HG02623 (cell line): ENCODE results near the gene NPAS2.

Source experiments
- ATAC-seq: cut with Tn5 transposase; IDR thresholded peaks from one replicate; pipeline ENCODE4 v1.9.1; 2021; ENCODE audit warnings: moderate library complexity; ENCODE audit not compliant: unreplicated experiment

The NPAS2 gene, protein sequence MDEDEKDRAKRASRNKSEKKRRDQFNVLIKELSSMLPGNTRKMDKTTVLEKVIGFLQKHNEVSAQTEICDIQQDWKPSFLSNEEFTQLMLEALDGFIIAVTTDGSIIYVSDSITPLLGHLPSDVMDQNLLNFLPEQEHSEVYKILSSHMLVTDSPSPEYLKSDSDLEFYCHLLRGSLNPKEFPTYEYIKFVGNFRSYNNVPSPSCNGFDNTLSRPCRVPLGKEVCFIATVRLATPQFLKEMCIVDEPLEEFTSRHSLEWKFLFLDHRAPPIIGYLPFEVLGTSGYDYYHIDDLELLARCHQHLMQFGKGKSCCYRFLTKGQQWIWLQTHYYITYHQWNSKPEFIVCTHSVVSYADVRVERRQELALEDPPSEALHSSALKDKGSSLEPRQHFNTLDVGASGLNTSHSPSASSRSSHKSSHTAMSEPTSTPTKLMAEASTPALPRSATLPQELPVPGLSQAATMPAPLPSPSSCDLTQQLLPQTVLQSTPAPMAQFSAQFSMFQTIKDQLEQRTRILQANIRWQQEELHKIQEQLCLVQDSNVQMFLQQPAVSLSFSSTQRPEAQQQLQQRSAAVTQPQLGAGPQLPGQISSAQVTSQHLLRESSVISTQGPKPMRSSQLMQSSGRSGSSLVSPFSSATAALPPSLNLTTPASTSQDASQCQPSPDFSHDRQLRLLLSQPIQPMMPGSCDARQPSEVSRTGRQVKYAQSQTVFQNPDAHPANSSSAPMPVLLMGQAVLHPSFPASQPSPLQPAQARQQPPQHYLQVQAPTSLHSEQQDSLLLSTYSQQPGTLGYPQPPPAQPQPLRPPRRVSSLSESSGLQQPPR

DNA sequence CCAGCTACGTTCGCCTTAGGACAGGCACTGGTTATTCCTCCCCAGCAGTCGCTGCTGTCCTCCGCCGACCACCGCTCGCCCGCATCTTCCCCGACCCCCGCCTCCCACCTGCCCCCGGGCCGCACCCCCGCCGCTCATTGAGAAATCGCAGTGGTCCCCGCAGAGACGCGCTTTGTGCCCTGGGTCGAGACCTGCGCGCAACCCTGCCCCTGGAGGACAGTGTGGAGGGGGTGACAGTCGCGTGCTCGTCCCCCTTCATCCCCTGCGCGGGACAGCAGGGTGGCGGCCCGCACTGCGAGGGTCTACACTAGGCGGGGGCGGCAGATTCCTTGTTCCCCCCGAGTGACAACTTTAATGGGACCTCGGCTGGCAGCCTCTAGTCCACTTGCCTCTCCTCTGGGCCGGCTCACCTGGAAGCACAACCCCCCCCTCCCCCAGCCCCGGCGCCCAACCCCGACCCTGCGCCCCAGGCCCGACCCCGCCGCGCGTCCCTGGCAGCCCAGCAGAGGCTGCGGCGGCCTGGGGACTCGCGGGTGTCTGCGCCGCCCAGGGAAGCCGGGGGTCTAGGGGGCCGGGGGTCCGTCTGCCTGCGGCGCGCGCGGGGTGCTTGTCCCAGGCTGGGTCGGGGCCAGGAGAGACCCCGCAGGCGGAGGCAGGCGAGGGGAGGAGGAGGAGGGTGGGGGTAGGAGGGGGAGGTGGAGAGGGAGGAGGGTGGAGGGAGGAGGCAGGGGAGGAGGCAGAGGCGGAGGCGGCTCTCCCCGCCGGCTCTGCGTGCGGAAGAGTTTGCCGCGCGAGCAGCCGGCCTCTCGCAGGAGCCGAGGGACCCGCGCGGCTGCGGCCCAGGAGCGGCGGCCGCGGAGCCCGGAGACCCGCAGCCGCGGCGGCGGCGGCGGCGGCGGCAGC, at the start of gene NPAS2:
TSS of gene NPAS2 (plus strand) at position 770 of the 903 bp plus-strand sequence. CDS start 84,616 bp downstream, outside the sequence.
- no peak for ATAC-seq

DNA sequence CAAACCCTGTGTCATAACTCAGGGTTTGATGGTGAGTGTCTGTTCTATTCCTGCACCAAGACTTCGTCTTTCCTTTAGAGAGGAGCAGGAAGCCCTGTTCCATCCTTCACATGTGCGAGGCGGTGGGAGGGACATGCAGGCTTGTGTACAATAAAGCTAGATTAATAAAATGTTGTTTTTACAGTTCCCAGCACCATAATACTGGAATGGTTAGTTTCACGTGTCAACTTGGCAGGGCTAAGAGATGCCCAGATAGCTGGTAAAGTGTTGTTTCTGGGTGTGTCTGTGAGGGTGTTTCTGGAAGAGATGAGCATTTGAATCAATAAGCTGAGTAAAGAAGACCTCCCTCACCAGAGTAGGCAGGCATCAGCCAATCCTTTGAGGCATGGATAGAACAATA, 48.8 kb upstream of the NPAS2 start:
- no peak for ATAC-seq

DNA sequence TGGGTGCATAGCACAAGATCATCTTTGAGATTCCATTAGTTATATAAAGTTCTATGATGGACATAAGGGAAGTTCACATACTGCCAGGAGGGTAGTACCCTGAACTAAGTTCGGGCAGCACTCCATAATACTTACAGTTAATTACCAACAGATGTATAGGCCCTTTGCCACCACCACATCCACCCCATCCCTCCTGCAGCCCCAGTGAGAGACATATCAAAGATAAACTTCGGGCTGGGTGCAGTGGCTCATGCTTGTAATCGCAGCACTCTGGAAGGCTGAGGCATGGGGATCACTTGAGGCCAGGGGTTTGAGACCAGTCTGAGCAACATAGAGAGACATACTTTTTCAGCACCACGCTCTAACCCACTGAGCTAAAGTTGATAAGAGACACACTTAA, 46.4 kb upstream of the NPAS2 start:
- ATAC-seq: no peak

DNA sequence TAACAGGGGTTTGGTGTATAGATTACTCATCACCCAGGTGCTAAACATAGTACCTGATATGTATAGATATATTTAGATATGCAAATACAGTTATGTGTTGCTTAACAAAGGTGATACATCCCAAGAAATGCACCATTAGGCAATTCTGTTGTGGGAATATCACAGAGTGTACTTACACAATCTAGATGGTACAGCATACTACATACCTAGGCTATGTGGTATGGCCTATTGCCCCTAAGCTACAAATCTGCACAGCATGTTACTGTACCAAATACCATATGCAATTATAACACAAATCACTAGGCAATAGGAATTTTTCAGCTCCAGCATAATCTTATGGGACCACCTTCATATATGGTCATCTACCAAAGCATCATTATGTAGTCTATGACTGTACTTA, 43.5 kb upstream of the NPAS2 start:
- no peak for ATAC-seq

DNA sequence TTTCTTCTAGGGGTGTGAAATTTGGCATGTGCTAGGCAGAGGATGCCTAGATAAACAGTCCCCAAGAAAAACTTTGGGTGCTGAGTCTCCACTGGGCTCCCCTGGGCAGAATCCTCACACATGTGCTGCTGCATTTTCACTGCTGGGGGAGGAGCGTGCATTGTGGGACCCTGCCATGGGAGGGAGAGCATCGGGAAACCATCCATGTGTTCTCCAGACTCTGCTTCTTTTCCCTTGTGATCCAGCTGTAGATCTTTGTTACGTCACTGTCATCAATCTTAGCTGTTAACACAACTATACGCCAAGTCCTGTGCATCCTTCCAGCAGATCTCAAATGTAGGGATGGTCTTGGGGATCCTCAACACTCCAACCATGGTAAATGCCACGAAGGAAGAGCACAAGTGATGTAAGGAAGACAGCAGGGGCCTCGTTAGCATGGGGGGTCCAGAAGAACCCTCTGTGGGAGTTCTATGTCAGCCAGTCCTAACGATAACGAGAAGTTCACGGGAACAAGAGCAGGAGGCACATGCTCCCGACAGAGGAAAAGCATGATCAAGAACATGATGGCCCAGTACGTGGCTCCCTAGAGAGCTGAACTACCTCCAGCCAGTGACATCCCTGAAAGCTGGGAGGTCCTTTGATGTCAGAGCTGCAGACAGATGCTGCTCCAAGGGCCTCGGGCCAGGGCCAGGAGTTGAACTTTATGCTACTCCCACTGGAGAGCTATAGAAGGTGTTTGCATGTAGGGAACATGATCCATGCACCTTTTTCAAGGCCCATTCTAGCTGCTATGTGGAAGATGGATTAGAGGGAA, 41.1 kb upstream of the NPAS2 start:
- ATAC-seq: no peak

DNA sequence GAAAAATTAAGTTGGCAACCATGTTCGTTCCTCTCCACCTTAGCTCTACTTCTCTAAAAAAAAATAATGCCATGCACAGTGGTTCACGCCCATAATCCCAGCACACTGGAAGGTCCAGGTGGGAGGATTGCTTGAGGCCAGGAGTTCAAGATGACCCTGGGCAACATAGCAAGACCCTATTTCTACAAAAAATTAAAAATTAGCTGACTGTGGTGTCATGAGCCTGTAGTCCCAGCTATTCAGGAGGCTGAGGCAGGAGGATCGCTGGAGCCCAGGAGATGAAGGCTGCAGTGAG, 40.1 kb upstream of the NPAS2 start:
- ATAC-seq: no peak

DNA sequence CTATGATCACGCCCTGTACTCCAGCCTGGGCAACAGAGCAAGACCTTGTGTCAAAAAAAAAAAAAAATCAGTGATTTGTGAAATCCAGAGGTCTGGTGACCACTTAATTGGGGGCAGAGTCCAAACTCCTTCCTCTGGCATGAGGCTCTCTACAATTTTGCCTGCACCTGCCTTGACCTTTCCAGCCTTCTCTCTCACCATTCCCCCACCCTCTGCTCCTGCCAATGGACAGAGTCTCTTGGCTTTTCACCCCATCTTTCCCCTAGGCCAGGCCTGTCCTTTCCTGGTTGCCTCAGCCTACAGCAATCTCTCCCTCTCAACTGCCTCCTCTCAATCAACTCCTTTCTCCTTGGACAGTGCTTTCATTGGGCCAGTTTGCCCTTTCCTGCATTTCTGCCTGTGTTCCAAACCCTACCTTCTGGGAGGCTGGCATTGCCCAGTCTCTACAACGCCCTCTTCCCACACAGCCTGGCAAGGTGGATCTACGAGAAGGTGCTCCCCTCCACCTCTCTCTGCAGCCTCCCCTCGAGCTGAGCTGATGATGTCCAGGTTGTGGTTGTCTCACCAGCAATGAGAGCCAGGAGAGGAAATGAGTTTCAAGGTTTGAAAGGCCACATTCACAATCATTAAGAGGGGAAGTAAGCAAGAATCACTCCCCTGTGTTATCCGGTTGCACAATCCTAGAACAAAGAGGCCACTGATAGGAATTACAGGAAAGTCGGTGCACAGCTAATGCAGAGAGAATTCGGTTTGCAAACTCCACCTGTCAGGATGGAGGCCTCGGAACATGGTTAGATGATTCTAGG, 39.5 kb upstream of the NPAS2 start:
- no peak for ATAC-seq

DNA sequence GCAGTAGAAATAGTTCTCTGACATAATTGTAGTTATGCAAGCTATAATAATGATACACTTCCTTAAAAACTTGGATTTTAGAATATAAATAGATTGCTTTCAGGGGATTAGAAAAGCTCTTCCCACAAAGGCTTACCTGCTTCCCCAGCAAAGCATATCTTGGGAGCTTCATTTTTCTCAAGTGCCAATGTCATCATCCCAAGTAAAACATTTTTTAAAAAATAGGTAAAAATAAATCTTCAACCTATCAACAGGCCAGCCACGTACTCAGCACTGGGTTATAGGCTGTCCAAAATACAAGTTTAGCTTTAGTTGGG, 39.0 kb upstream of the NPAS2 start:
- ATAC-seq: no peak

DNA sequence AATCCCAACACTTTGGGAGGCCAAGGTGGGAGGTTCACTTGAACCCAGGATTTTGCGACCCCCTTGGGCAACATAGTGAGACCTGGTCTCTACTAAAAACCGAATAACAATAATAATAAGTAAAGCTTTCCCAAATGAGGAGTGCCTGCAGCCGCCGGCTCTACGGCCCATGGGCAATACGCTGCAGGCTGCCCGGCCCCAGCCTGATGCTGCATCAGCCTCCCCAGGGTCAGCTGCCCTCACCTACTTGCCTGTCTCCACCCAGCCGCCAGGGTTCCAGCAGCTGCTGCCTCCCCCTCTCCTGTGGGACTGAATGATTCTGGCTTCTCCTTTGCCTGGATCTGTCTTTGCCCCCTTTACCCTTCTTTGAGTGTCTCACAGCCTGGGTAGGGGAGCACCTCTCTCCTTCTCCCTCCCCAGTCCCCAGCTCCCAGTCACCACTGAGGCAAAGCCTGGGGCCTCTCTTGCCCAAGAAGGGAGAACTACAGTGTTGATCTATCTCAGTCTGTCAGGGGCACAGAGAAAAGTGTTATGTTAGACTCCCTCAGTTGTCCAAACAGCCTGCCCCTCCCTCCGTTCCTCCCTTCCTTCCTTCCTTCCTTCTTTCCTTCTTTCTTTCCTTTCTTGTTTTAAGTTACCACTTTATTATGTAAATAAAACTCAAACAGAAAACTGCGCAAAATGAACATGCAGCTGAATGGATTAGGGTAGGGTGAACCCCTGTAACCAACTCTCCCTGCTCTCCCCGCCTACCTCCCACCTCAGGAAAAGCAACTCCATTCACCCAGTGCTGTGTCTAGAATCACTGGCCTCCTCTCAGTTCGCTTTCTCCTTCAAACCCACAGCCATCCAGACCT, 38.2 kb upstream of the NPAS2 start:
- ATAC-seq: no peak

DNA sequence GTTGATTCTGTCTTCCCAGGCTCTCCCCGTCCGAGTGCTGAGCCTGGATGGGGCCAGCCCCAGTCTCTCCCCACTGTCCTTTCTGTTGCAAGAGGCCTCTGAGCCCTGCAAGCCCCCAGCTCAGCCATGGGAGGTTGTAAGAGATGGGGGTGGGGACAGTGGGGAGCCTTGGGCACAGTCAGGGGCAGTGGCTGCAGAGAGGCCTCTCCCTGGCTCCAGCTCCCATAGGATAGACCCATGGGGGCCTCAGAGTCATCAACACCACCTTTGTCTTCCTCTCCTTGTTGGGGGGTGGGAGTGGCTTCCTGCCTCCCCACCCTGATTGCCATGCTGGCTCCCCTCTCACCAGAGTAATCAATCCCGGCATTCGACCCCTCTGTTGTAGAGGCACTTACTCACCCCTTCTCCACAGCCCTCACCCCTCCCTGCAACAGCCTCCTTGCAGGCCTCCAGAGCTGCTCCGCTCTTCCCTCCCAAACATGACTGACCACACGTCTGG, 37.5 kb upstream of the NPAS2 start:
- ATAC-seq: no peak

DNA sequence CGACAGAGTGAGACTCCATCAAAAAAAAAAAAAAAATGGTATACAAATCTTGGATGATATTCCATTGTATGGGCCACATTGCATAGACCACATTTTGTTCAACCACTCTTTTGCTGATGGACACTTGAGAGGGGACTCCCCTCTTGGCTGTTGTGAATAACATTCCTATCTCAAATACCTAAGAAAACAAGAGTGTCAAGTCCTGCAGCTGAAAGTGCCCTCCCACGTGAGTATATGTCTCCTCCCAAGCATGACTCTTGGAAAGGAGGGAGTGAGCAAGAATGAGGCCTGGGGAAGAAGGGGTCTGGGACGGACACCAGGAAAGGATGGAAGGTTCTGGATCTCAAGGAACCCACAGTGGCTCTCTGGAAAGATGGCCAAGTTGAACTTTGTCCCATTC, 36.0 kb upstream of the NPAS2 start:
- no peak for ATAC-seq

DNA sequence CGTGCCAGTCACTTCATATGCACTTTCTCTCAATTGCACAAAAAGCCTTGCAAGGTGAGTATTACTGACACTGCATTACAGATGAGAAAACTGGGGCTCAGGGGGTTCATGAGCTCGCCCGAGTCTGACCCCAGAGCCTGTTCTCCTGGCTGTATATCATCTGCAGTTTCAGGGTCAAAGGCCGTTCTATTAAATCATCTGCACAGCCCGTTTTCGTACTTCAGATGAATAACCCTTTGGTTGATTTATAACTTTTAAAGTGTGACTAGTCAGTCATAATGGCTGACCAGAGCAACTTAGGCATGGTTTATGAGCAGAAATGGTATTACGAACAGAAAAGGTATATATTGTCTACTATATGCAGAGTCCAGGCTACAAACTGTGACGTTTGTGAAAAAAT, 35.3 kb upstream of the NPAS2 start:
- no peak for ATAC-seq

DNA sequence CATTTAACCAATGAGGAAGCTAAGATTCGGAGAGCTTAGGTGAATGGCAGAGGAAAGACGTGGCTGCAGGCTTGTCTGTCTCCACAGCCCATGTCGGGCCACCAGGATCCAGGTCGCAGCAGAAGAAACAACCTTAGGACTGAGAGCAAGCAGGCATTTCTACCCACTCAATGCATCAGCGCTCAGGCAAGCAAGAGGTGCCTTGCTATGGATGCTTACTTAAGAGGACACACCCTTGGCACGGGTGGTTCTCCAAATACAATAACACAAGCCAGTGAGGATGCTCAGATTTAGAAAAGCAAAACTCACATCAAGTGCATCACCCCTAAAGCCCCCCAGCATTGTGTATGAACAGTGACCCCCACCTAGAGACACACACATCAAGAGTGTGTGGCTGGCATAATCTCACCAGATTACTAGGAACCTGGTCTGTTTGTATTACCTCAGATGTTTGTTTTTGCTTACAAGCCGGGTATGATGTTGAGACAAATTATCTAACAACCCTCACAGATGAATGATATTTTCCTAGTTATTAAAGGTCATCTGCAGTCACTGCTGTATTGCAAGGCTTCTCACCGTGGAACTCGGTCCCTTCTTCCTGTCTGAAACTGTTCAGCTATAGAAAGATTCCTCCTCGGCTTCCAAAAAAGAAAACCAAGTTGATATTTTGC, 34.2 kb upstream of the NPAS2 start:
- ATAC-seq: no peak

DNA sequence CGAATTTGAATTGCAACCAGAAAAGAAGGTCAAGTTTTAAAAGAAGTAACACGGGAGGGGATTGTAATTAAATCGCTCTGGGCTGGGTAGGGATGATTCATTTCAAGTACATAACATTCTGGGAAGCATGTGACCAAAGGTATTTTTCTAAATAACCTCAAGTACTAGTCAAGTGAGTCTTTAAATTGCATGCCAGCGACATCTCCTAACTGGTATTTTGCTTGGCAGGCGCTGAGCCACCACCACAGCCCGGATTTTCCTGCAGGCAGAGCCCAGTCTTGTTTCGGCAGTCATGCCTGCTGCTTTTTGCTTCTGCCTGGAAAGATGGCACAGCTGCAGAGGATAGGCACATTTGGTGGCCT, 33.7 kb upstream of the NPAS2 start:
- no peak for ATAC-seq

DNA sequence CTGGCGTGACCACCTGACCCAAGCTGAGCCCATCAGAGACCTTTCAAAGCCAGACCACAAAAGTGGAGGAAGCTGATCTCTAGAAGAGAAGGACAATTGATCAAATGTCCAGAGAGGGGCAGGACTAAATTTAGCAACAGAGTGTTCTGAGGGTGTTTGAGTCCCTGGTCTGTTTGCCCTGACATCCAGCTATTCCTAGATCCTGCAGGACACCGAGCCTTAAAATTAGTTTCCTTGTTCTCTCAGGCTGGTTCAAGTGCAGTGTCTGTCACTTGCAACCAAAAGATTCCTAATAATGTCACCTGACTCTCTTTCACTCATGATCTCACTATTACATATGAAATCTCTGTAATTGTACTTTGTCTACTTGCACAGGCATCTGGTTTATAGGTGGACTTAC, 33.0 kb upstream of the NPAS2 start:
- no peak for ATAC-seq

DNA sequence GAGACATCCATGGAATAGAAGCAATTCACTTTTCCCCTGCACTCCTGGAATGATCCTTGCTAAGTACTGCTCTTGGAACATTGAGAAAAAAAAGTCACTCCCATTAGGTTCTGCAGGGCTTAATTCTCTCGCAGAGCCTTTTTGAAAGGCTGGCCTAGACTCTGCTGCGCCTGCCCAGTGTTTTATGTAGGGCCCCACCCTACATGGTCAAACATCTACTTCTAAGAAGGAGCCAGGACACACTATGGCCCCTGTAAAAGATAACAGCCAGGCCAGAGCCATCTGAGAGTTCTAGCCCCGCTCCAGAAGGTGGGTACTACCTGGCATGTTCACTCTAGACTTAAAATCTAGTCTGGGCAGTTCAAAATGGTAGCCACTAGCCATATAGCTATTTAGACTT, 30.6 kb upstream of the NPAS2 start:
- ATAC-seq: no peak

DNA sequence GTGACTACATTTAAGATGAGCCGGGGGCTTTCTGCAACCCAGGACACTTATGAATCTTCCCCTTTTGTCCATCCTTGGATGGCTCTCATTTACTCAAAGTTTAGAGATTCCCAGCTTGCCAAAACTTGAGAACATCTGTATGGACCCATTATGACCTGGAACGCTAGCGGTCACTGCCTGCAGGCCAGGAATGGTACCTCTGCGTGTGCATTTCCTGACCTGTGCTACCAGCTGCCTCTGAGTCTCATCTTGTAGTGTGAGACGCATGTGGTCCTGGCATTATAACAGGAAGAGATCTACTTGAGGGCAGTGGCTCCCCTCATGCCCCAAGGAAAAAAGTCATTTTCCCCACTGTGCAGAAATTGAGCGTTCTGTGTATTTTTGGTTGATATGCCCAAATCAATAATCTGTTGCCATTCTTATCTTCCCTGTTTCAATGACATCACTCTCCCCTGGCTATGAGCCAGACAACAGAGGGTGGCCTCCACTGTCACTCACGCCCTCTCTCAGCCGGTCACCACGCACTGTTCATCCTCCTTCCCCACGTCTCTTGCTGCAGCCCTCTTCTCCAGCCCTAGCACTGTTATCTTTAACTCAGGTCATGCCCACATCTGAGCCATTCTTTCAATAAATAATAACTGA, 28.5 kb upstream of the NPAS2 start:
- no peak for ATAC-seq

DNA sequence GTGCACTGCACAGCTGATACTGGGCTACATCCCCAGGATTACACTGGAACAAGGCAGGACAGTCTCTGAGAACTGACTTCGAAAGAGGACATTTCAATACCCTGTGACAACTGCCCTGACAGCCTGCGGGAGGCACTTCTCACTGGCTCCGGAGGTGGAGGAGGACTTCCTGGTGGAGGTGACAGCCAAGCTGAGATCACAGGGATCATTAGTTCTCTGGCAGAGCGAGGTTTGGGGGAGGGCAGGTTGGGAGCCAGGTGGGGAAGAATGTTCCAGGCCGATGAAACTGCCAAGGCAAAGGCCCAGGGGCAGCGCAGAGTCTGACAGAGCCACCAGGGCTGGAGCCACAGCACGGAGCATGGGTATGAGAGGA, 28.0 kb upstream of the NPAS2 start:
- ATAC-seq: no peak
